Measurements from ENCODE around the gene IL36B.

Gene IL36B

DNA sequence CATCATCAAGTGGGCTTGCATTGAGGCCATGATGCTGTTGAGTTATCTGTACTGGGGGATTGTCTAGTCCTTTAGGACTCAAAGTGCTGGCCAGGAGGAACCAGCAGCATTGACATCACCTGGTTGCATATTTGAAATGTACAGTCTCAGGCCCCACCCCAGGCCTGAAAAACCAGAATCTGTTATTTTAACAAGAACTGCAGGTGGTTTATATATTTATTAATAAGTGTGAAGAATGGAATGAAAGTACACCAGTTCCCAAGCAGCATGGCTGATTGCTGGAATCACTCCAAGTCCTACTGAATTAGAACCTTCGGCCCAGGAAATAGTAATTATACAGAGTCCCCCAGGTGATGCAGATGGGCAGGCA is 17.9 kb upstream of the IL36B start:
- H3K27me3 ChIP-seq (ENCODE audit: control insufficient read depth in 1 of 2, insufficient read depth in 1 of 2, low read length in 2 of 2), result peaks cover 20 to 26% of the 10 kb centered on the region in 2 experiments
- no peak overlapping the region for H2BK12ac ChIP-seq (ENCODE audit: low read length in 2 of 2)
- H3K18ac ChIP-seq (ENCODE audit: low read depth in 1 of 2, low read length in 2 of 2), result no peak overlapping the region
- H2BK5ac ChIP-seq (ENCODE audit: low read depth, low read length, poor library complexity, severe bottlenecking), result no peak overlapping the region
- no peak overlapping the region for H2BK15ac ChIP-seq (ENCODE audit: low read depth, poor library complexity, severe bottlenecking)
- peaks cover 4% of the 10 kb centered on the region for H3K4me1 ChIP-seq (ENCODE audit: control insufficient read depth, insufficient read depth, low read depth, low read length)
- no peak overlapping the region for H4K91ac ChIP-seq (ENCODE audit: low read length)
- H3K79me1 ChIP-seq (replicated peaks; ENCODE audit: low read length, poor library complexity, severe bottlenecking), result no peaks in the 10 kb centered on the region
- WGBS, result 100% methylated on average over 1 of the region's 1 CpG
- no peak overlapping the region for H3K14ac ChIP-seq (ENCODE audit: low read length in 2 of 2)
- H3K9ac ChIP-seq (ENCODE audit: low read length), result no peak overlapping the region
- no peak overlapping the region for H3K4me3 ChIP-seq (ENCODE audit: insufficient read depth in 1 of 2, low read depth in 1 of 2, low read length in 2 of 2)
- H3K27ac ChIP-seq (ENCODE audit: low read length, poor library complexity, severe bottlenecking), result no peak overlapping the region
- H3K36me3 ChIP-seq (ENCODE audit: control insufficient read depth in 1 of 2, insufficient read depth in 2 of 2, low read depth in 1 of 2, low read length in 2 of 2), result no peaks in the 10 kb centered on the region
- no peak overlapping the region for H2BK120ac ChIP-seq (ENCODE audit: low read depth, low read length)
- H3K23ac ChIP-seq (ENCODE audit: low read length in 2 of 2), result no peak overlapping the region
- H4K8ac ChIP-seq (ENCODE audit: low read length), result no peak overlapping the region
- H2AFZ ChIP-seq (ENCODE audit: low read depth, low read length), result no peak overlapping the region
- H2AK5ac ChIP-seq (ENCODE audit: low read length, severe bottlenecking), result no peak overlapping the region
- H3K4me2 ChIP-seq (ENCODE audit: low read length, poor library complexity, severe bottlenecking), result no peak overlapping the region
- no peaks in the 10 kb centered on the region for H3K9me3 ChIP-seq (ENCODE audit: control insufficient read depth, low read length)
- no peak overlapping the region for H3K4ac ChIP-seq (ENCODE audit: low read depth in 1 of 2, low read length in 2 of 2)
- no peak for DNase-seq

DNA sequence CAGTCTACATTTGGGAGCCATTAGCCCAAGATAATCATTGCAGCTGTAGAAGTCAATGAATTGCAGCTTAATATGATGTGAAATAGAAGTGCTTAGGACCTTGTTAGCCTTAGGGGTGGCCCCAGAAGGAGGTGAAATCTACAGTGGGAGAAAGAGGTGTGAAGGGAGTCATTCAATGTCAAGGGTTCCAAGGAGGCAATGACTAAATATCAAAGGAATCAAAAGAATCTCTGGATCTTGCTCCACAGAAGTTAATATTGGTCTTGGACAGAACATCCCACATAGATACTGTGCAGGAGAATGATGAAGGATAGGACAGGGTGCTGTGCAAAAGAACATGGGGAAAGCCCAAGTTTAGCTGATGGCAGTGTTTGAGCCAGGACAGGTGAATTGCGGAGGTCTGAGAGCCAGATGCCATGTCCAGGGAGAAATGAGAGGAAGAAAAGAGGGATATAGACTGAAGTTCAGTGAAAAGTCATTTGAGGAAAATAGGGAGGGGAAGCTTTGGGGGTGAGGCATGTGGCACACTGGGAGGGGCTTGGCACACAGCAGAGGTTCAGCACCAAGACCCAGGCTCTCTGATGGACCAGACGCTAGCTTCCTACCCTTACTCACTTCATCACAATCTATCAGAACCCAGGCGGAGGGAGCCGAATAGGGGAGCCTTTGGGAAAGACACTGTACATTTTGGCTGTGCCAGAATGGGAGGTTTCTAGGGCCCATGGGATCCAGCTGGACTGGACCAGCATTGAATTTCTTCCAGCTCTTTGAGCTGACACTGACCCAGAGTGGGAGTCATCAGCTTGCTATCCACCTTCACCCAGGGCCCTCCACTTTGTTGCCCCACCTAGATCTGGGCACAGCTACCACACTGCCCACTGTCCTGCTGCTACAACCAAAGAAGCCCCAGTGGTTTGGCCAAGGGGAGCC is 17.3 kb upstream of the IL36B start:
- no peaks in the 10 kb centered on the region for H3K36me3 ChIP-seq (ENCODE audit: control insufficient read depth in 1 of 2, insufficient read depth in 2 of 2, low read depth in 1 of 2, low read length in 2 of 2)
- no peak overlapping the region for H2BK120ac ChIP-seq (ENCODE audit: low read depth, low read length)
- no peak overlapping the region for H2AFZ ChIP-seq (ENCODE audit: low read depth, low read length)
- H2BK12ac ChIP-seq (ENCODE audit: low read length in 2 of 2), result no peak overlapping the region
- H3K4ac ChIP-seq (ENCODE audit: low read depth in 1 of 2, low read length in 2 of 2), result no peak overlapping the region
- no peaks in the 10 kb centered on the region for H3K79me1 ChIP-seq (replicated peaks; ENCODE audit: low read length, poor library complexity, severe bottlenecking)
- H4K8ac ChIP-seq (ENCODE audit: low read length), result no peak overlapping the region
- H3K23ac ChIP-seq (ENCODE audit: low read length in 2 of 2), result no peak overlapping the region
- peaks cover 4% of the 10 kb centered on the region for H3K4me1 ChIP-seq (ENCODE audit: control insufficient read depth, insufficient read depth, low read depth, low read length)
- H4K91ac ChIP-seq (ENCODE audit: low read length), result no peak overlapping the region
- no peak overlapping the region for H3K9ac ChIP-seq (ENCODE audit: low read length)
- H3K27me3 ChIP-seq (ENCODE audit: control insufficient read depth in 1 of 2, insufficient read depth in 1 of 2, low read length in 2 of 2), result peaks cover 20% of the 10 kb centered on the region in 2 experiments
- peaks cover 4% of the 10 kb centered on the region for H3K9me3 ChIP-seq (ENCODE audit: control insufficient read depth, low read length)
- no peak overlapping the region for H2BK15ac ChIP-seq (ENCODE audit: low read depth, poor library complexity, severe bottlenecking)
- H2AK5ac ChIP-seq (ENCODE audit: low read length, severe bottlenecking), result no peak overlapping the region
- no peak overlapping the region for H3K27ac ChIP-seq (ENCODE audit: low read length, poor library complexity, severe bottlenecking)
- H3K14ac ChIP-seq (ENCODE audit: low read length in 2 of 2), result no peak overlapping the region
- no peak for DNase-seq
- H3K18ac ChIP-seq (ENCODE audit: low read depth in 1 of 2, low read length in 2 of 2), result no peak overlapping the region
- no peak overlapping the region for H3K4me2 ChIP-seq (ENCODE audit: low read length, poor library complexity, severe bottlenecking)
- WGBS, result 83% methylated on average over 3 of the region's 4 CpGs
- no peak overlapping the region for H3K4me3 ChIP-seq (ENCODE audit: insufficient read depth in 1 of 2, low read depth in 1 of 2, low read length in 2 of 2)
- no peak overlapping the region for H2BK5ac ChIP-seq (ENCODE audit: low read depth, low read length, poor library complexity, severe bottlenecking)

DNA sequence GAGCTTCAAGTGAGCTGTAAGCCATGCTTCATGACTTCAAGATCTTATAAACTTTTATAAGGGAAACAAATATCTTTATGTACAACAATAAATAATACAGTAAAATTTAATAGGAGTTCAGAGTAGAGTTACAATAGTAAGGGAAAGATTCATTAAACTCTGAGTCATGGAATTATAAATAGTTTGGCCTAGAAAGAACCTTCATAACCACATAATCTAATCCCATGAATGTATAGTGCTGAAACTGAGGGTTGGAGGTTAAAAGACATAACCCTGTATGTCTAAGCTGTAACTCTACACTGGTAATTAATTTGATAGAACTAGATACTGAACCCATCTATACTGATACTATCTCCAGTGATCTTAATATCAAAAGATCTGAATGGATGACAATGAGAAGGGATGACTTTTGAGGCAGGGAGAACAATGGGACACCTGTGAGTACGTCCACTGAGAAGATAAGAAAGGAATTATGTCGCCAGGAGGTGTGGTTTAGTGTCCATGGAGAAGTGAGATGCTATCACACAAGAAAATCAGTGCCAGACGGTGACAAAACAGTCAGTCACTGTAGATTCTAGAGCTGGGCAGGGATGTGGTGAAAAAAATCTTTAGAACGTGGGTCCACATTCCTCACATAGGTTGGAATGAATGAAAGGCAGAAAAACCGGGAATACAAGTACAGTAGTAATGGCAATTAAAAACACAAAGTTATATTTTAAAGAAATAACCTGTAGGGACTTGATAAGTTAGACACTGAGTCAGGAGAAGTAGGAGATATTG is 16.2 kb upstream of the IL36B start:
- Histone ChIP-seq H4K91ac (ENCODE audit: low read length) (no peak overlapping the region), H3K36me3 (ENCODE audit: control insufficient read depth in 1 of 2, insufficient read depth in 2 of 2, low read depth in 1 of 2, low read length in 2 of 2) (no peaks in the 10 kb centered on the region), H3K18ac (ENCODE audit: low read depth in 1 of 2, low read length in 2 of 2) (no peak overlapping the region), H3K9ac (ENCODE audit: low read length) (no peak overlapping the region), H3K23ac (ENCODE audit: low read length in 2 of 2) (no peak overlapping the region), H3K9me3 (ENCODE audit: control insufficient read depth, low read length) (peaks cover 6% of the 10 kb centered on the region), H3K4ac (ENCODE audit: low read depth in 1 of 2, low read length in 2 of 2) (no peak overlapping the region), H3K27ac (ENCODE audit: low read length, poor library complexity, severe bottlenecking) (no peak overlapping the region), H4K8ac (ENCODE audit: low read length) (no peak overlapping the region), H3K79me1 (replicated peaks; ENCODE audit: low read length, poor library complexity, severe bottlenecking) (no peaks in the 10 kb centered on the region), H3K4me3 (ENCODE audit: insufficient read depth in 1 of 2, low read depth in 1 of 2, low read length in 2 of 2) (no peak overlapping the region), H2AFZ (ENCODE audit: low read depth, low read length) (no peak overlapping the region), H2BK5ac (ENCODE audit: low read depth, low read length, poor library complexity, severe bottlenecking) (no peak overlapping the region), H2BK15ac (ENCODE audit: low read depth, poor library complexity, severe bottlenecking) (no peak overlapping the region), H2AK5ac (ENCODE audit: low read length, severe bottlenecking) (no peak overlapping the region), H2BK120ac (ENCODE audit: low read depth, low read length) (no peak overlapping the region), H3K4me1 (ENCODE audit: control insufficient read depth, insufficient read depth, low read depth, low read length) (peaks cover 4% of the 10 kb centered on the region), H3K27me3 (ENCODE audit: control insufficient read depth in 1 of 2, insufficient read depth in 1 of 2, low read length in 2 of 2) (peaks cover 13 to 15% of the 10 kb centered on the region in 2 experiments), H2BK12ac (ENCODE audit: low read length in 2 of 2) (no peak overlapping the region), H3K14ac (ENCODE audit: low read length in 2 of 2) (no peak overlapping the region), H3K4me2 (ENCODE audit: low read length, poor library complexity, severe bottlenecking) (no peak overlapping the region)
- WGBS, result 10% methylated on average over 3 of the region's 5 CpGs
- DNase-seq, result no peak

DNA sequence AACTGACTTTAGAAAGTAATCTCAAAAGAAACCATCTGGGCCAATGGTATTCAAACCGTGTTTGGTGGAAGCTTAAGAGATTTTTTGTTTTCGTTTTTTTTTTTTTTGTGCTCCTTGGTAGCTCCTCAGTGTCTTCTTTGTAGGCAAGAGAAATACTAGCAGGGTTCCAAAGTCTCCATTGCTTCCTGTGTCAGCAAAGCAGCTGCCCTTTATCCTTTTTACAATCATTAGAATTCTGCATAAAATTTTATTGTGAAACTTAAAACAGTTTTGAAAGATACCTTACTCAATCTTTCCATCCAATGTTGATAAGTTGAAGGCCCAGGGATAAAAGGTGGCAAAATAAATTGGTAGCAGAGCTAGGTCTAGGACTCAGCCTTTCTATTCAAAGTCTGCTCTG is 15.6 kb upstream of the IL36B start:
- peaks cover 13 to 18% of the 10 kb centered on the region in 2 experiments for H3K27me3 ChIP-seq (ENCODE audit: control insufficient read depth in 1 of 2, insufficient read depth in 1 of 2, low read length in 2 of 2)
- no peak overlapping the region for H3K18ac ChIP-seq (ENCODE audit: low read depth in 1 of 2, low read length in 2 of 2)
- no peak overlapping the region for H2BK15ac ChIP-seq (ENCODE audit: low read depth, poor library complexity, severe bottlenecking)
- no peak overlapping the region for H4K8ac ChIP-seq (ENCODE audit: low read length)
- H2BK5ac ChIP-seq (ENCODE audit: low read depth, low read length, poor library complexity, severe bottlenecking), result no peak overlapping the region
- DNase-seq, result no peak
- H3K4ac ChIP-seq (ENCODE audit: low read depth in 1 of 2, low read length in 2 of 2), result no peak overlapping the region
- H3K79me1 ChIP-seq (replicated peaks; ENCODE audit: low read length, poor library complexity, severe bottlenecking), result no peaks in the 10 kb centered on the region
- no peak overlapping the region for H3K14ac ChIP-seq (ENCODE audit: low read length in 2 of 2)
- no peak overlapping the region for H3K27ac ChIP-seq (ENCODE audit: low read length, poor library complexity, severe bottlenecking)
- no peak overlapping the region for H3K4me3 ChIP-seq (ENCODE audit: insufficient read depth in 1 of 2, low read depth in 1 of 2, low read length in 2 of 2)
- H2BK120ac ChIP-seq (ENCODE audit: low read depth, low read length), result no peak overlapping the region
- peaks cover 4% of the 10 kb centered on the region for H3K4me1 ChIP-seq (ENCODE audit: control insufficient read depth, insufficient read depth, low read depth, low read length)
- 80% methylated on average over 1 of the region's 2 CpGs for whole genome bisulfite sequencing
- no peak overlapping the region for H3K9ac ChIP-seq (ENCODE audit: low read length)
- H3K23ac ChIP-seq (ENCODE audit: low read length in 2 of 2), result no peak overlapping the region
- H2BK12ac ChIP-seq (ENCODE audit: low read length in 2 of 2), result no peak overlapping the region
- H2AK5ac ChIP-seq (ENCODE audit: low read length, severe bottlenecking), result no peak overlapping the region
- no peak overlapping the region for H3K4me2 ChIP-seq (ENCODE audit: low read length, poor library complexity, severe bottlenecking)
- H3K9me3 ChIP-seq (ENCODE audit: control insufficient read depth, low read length), result peaks cover 6% of the 10 kb centered on the region
- no peaks in the 10 kb centered on the region for H3K36me3 ChIP-seq (ENCODE audit: control insufficient read depth in 1 of 2, insufficient read depth in 2 of 2, low read depth in 1 of 2, low read length in 2 of 2)
- H4K91ac ChIP-seq (ENCODE audit: low read length), result no peak overlapping the region
- no peak overlapping the region for H2AFZ ChIP-seq (ENCODE audit: low read depth, low read length)
